H1 (cell line): Measurements from ENCODE around the gene TMA7B.

Experiments used
- CTCF ChIP-seq, 3 experiments: IDR thresholded peaks; 1 replicate in 2 of 3; 2 replicates in 1 of 3; pipeline versions ENCODE4 v1.5.1 to v1.6.1; 2011; ENCODE audit warnings: low read length in 3 of 3, mild to moderate bottlenecking in 3 of 3, inconsistent platforms in 2 of 3, low read depth in 1 of 3, moderate library complexity in 1 of 3; ENCODE audit not compliant: insufficient read depth in 1 of 3; ENCODE audit errors: control extremely low read depth in 1 of 3
- EP300 ChIP-seq, 2 experiments: IDR thresholded peaks; 1 replicate in 1 of 2; 2 replicates in 1 of 2; pipeline ENCODE4 v1.6.1; 2011 to 2012; ENCODE audit warnings: low read depth in 2 of 2, low read length in 2 of 2, mild to moderate bottlenecking in 2 of 2, borderline replicate concordance in 1 of 2, inconsistent platforms in 1 of 2, moderate library complexity in 1 of 2
- FOSL1 ChIP-seq: IDR thresholded peaks from 2 replicates; pipeline ENCODE4 v1.6.1; 2011; ENCODE audit warnings: mild to moderate bottlenecking, low read depth, low read length, moderate library complexity; ENCODE audit not compliant: insufficient read depth
- KDM1A ChIP-seq: fragments of 200-600, 300-600 bp; sonication (generic); IDR thresholded peaks from 2 replicates; pipeline ENCODE4 v1.7.1; 2016; ENCODE audit warnings: mild to moderate bottlenecking, low read length, borderline replicate concordance
- KDM5A ChIP-seq: fragments of 200-600 bp; IDR thresholded peaks from 2 replicates; pipeline ENCODE4 v1.7.1; 2012; ENCODE audit warnings: mild to moderate bottlenecking, low read length, inconsistent platforms, mixed read lengths
- NRF1 ChIP-seq: IDR thresholded peaks from 2 replicates; pipeline ENCODE4 v1.6.1; 2011; ENCODE audit warnings: mild to moderate bottlenecking, low read depth, low read length, improper control_type of control experiment
- POLR2A ChIP-seq, 2 experiments: IDR thresholded peaks; 1 replicate in 1 of 2; 2 replicates in 1 of 2; pipeline ENCODE4 v1.6.1; 2011; ENCODE audit warnings: low read depth in 2 of 2, low read length in 2 of 2, mild to moderate bottlenecking in 2 of 2; ENCODE audit errors: control extremely low read depth in 1 of 2
- POLR2AphosphoS5 ChIP-seq: IDR thresholded peaks from 2 replicates; pipeline ENCODE4 v1.6.1; 2011; ENCODE audit warnings: low read depth, low read length
- RAD21 ChIP-seq, 2 experiments: IDR thresholded peaks in 1 of 2; conservative IDR thresholded peaks in 1 of 2; 2 replicates each; pipeline ENCODE4 v1.6.1; 2011; ENCODE audit warnings: low read depth in 2 of 2, low read length in 2 of 2, improper control_type of control experiment in 1 of 2, inconsistent platforms in 1 of 2, mild to moderate bottlenecking in 1 of 2, moderate library complexity in 1 of 2

GRCh38 chr22:39997421-39997820, 37.2 kb downstream of the TMA7B start:
- no peak for TF ChIP-seq CTCF (IDR thresholded peaks at IDR 0.05; ENCODE audit: control extremely low read depth in 1 of 3, insufficient read depth in 1 of 3, low read depth in 1 of 3, low read length in 3 of 3)
- TF ChIP-seq POLR2AphosphoS5: no peak
- no peak for TF ChIP-seq POLR2A (IDR thresholded peaks at IDR 0.05; ENCODE audit: control extremely low read depth in 1 of 2, low read depth in 2 of 2, low read length in 2 of 2)
- TF ChIP-seq NRF1: no peak
- TF ChIP-seq KDM1A: no peak
- TF ChIP-seq EP300 (IDR thresholded peaks at IDR 0.05; ENCODE audit: borderline replicate concordance in 1 of 2, low read depth in 2 of 2, low read length in 2 of 2): no peak
- no peak for TF ChIP-seq KDM5A
- TF ChIP-seq RAD21 (IDR thresholded peaks at IDR 0.05 in 1 of 2, conservative IDR thresholded peaks at IDR 0.05 in 1 of 2; ENCODE audit: low read depth in 2 of 2, low read length in 2 of 2): no peak
- TF ChIP-seq FOSL1: no peak
